ENCODE results near the gene FAM180A.

DNA sequence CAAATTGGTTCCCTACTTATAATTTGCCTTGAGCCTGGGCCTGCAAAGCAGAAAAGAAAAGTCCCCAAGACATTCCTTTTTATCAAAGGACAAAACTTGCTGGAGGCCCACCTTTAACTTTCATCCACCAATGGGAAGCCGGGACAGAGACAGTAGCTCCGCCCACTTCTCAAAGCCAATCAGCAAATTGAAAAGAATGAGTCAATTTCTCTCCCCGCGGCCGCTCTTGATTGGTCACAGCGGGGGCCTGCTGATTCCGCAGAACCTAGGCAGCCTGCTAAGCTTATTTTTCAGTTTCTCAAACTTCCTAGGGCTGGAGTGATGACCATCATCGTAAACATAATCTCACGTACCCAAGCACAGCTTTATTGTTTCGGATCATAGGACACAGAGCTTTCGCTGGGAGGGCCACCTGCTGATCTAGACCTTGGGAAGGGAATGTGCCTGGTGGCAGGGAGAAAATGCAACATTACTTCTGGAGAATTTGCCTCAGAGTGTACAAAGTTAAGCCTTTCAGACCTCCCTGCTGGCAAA, 20.4 kb downstream of the FAM180A start, which contains the start of gene SLC13A4:
- TF ChIP-seq POLR2A (IDR thresholded peaks at IDR 0.05) = no peak
- no peak for TF ChIP-seq EP300 (IDR thresholded peaks at IDR 0.05)
